Smooth muscle cell (in vitro differentiated cells): Measurements from ENCODE around the gene CYP27B1. TPM values are rescaled to one million over a fixed set of nuclear protein-coding genes. Genes with fewer than 3 reads are reported as not detected.

ENCODE experiments used
- DNase-seq: peaks from one replicate; lab custom pipeline; 2025; ENCODE audit not compliant: unreplicated experiment; lab: John Stamatoyannopoulos, UW
- H2AFZ ChIP-seq: fragments of 200-600 bp; sonication (generic); 2 replicates; pipeline ENCODE4 v1.6.0; 2016; ENCODE audit warnings: antibody characterized with exemption, low read depth, mild to moderate bottlenecking
- H3F3A ChIP-seq: fragments of 200-600 bp; sonication (generic); 2 replicates; pipeline ENCODE4 v1.6.0; 2017; ENCODE audit warnings: antibody characterized with exemption, low read depth
- H3K27ac ChIP-seq: fragments of 200-600 bp; sonication (generic); 2 replicates; pipeline ENCODE4 v1.5.1; 2016; ENCODE audit warnings: low read depth, mild to moderate bottlenecking
- H3K27me3 ChIP-seq: fragments of 200-600 bp; sonication (generic); 2 replicates; pipeline ENCODE4 v1.6.1; 2016; ENCODE audit warnings: low read depth, mild to moderate bottlenecking
- H3K36me3 ChIP-seq: fragments of 200-600 bp; sonication (generic); 2 replicates; pipeline ENCODE4 v1.5.1; 2016; ENCODE audit warnings: low read depth
- H3K4me1 ChIP-seq: fragments of 200-600 bp; sonication (generic); 2 replicates; pipeline ENCODE4 v1.5.1; 2016; ENCODE audit warnings: low read depth
- H3K4me2 ChIP-seq: fragments of 200-600 bp; sonication (generic); 2 replicates; pipeline ENCODE4 v1.6.0; 2016; ENCODE audit warnings: mild to moderate bottlenecking
- H3K4me3 ChIP-seq: fragments of 200-600 bp; sonication (generic); 2 replicates; pipeline ENCODE4 v1.5.1; 2016; ENCODE audit warnings: mild to moderate bottlenecking
- H3K79me2 ChIP-seq: fragments of 200-600 bp; sonication (generic); 2 replicates; pipeline ENCODE4 v1.6.0; 2016; ENCODE audit warnings: low read depth, mild to moderate bottlenecking
- H3K9ac ChIP-seq: fragments of 200-600 bp; sonication (generic); 2 replicates; pipeline ENCODE4 v1.6.0; 2016; ENCODE audit warnings: low read depth
- H3K9me3 ChIP-seq: fragments of 200-600 bp; sonication (generic); replicated peaks from 2 replicates; pipeline ENCODE4 v1.5.1; 2016; ENCODE audit warnings: low read depth
- H4K20me1 ChIP-seq: fragments of 200-600 bp; sonication (generic); 2 replicates; pipeline ENCODE4 v1.6.0; 2016; ENCODE audit warnings: low read depth
- WGBS: methylation state at CpG from one replicate; pipeline ENCODE4 v1.1.7; 2016; ENCODE audit warnings: low lambda C conversion rate; 5-methylcytosine and 5-hydroxymethylcytosine counted together
- polyA plus RNA-seq: library from polyadenylated mRNA; unstranded; fragments of >200 nt; fragmentation: Nextera tagmentation; extraction: Ambion mirVana; gene quantifications from 2 replicates; pipeline ENCODE4 v1.2.1, GENCODE V29; 2016
- total RNA-seq: library from RNA; depleted of rRNA; stranded (reverse); fragments of >200 nt; gene quantifications from 2 replicates; pipeline ENCODE4 v1.2.3, GENCODE V29; 2014
- TF ChIP-seq, protein P1 (sequence below): fragments of 200-600 bp; sonication (generic); IDR thresholded peaks from 2 replicates; pipeline ENCODE4 v1.5.1; 2017; ENCODE audit warnings: borderline replicate concordance, mild to moderate bottlenecking, antibody characterized with exemption; ENCODE audit not compliant: insufficient read depth, poor library complexity, severe bottlenecking

CYP27B1 gene
- total and polyA plus RNA-seq, 2 experiments from 2014 or later = 0.81 to 1.7 TPM

DNA sequence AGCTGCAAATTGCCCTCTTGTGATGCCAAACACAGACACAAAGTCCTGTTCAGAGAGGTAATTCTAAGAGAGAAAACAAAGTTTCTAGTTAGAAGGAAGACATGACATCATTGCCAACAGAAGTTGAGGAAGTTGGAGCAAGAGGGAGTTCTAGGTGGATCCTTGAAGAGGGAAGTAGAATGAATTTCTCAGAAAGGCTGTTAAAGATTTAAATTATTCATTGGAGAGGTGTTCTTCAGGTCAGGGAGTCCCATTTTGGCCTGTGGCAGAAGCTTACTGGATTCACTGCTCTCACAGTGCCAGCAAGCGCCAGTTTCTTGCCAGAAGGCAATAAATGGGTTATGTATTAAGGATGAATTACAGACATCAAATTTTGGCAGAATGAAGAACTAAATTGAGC, 31.1 kb upstream of the CYP27B1 start:
- Histone ChIP-seq H3K79me2 (peaks cover 3% of the 10 kb centered on the region), H3K27me3 (no peaks in the 10 kb centered on the region), H3K4me3 (no peak overlapping the region), H2AFZ (no peak overlapping the region), H3K4me1 (no peaks in the 10 kb centered on the region), H3K36me3 (peaks cover 7% of the 10 kb centered on the region), H3K4me2 (no peak overlapping the region), H3F3A (no peaks in the 10 kb centered on the region), H3K9ac (no peak overlapping the region), H3K27ac (no peak overlapping the region), H3K9me3 (no peaks in the 10 kb centered on the region), H4K20me1 (no peaks in the 10 kb centered on the region)
- WGBS = 95% methylated on average over 1 of the region's 1 CpG
- no peak for DNase-seq
- TF ChIP-seq, protein P1, sequence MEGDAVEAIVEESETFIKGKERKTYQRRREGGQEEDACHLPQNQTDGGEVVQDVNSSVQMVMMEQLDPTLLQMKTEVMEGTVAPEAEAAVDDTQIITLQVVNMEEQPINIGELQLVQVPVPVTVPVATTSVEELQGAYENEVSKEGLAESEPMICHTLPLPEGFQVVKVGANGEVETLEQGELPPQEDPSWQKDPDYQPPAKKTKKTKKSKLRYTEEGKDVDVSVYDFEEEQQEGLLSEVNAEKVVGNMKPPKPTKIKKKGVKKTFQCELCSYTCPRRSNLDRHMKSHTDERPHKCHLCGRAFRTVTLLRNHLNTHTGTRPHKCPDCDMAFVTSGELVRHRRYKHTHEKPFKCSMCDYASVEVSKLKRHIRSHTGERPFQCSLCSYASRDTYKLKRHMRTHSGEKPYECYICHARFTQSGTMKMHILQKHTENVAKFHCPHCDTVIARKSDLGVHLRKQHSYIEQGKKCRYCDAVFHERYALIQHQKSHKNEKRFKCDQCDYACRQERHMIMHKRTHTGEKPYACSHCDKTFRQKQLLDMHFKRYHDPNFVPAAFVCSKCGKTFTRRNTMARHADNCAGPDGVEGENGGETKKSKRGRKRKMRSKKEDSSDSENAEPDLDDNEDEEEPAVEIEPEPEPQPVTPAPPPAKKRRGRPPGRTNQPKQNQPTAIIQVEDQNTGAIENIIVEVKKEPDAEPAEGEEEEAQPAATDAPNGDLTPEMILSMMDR = no peak

DNA sequence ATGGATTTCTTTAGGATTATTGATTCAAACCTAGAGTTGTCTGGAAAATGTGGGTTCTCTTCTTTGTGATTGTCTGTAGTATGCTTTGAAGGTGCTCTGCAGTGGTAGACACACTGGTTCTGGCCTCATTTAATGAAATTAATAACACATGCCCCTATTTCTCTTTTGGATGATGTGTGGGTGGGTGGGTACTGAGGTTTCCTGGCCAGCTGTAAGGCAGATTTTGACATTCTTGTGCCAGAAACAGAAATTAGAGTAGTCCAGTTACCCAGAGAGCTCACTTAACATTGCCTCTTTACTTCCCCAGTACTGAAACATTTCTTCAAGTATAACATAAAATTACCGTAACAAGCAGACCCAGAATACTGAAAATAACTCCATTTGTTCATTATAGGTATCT, 30.1 kb upstream of the CYP27B1 start:
- TF ChIP-seq, protein P1 = no peak
- H4K20me1 ChIP-seq = no peaks in the 10 kb centered on the region
- H3K4me1 ChIP-seq = no peaks in the 10 kb centered on the region
- no peaks in the 10 kb centered on the region for H3K27me3 ChIP-seq
- H3K36me3 ChIP-seq = peaks cover 10% of the 10 kb centered on the region
- no peak for DNase-seq
- H3K79me2 ChIP-seq = peaks cover 3% of the 10 kb centered on the region
- WGBS = 95% methylated on average over 1 of the region's 1 CpG
- no peak overlapping the region for H3K4me3 ChIP-seq
- H3K9ac ChIP-seq = no peak overlapping the region
- no peak overlapping the region for H3K27ac ChIP-seq
- H3F3A ChIP-seq = no peaks in the 10 kb centered on the region
- H2AFZ ChIP-seq = no peak overlapping the region
- H3K9me3 ChIP-seq = no peaks in the 10 kb centered on the region
- no peak overlapping the region for H3K4me2 ChIP-seq

- Histone ChIP-seq H3K36me3 (peaks cover 16% of the 10 kb centered on the region), H3K79me2 (peaks cover 3% of the 10 kb centered on the region), H3K4me1 (no peaks in the 10 kb centered on the region), H3K27me3 (no peaks in the 10 kb centered on the region), H3K4me3 (no peak overlapping the region), H3F3A (no peaks in the 10 kb centered on the region), H3K9ac (peak overlapping the region; percentile 28), H3K4me2 (no peak overlapping the region), H3K27ac (peak overlapping the region; percentile 52), H2AFZ (no peak overlapping the region), H4K20me1 (no peaks in the 10 kb centered on the region), H3K9me3 (no peaks in the 10 kb centered on the region)
- 84% methylated on average over 6 of the region's 6 CpGs for WGBS
- TF ChIP-seq, protein P1 = no peak
- DNase-seq = no peak
These were observed 28.5 kb upstream of the CYP27B1 start for GRCh38 chr12:57795354-57795753.

DNA sequence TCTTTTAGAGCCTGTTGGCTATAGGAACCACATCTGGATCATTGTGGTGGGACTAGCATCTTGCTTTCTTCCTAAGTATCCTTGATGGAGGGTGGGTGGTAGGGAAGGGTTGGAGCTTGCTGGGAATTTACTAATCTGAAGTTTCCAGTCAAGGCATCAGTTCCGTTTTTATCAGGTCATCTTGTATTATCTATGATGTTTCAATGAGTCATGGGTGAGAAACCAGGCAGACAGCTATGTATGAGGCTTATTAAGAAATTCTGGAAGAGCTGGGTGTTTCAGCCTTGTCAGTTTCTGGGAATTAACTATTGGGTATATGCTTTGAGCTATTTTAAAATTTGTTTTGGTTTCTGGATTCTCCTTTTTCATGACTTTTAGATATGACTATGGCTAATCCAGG, 27.0 kb upstream of the CYP27B1 start:
- H3K4me3 ChIP-seq = no peak overlapping the region
- 11% methylated on average over 1 of the region's 1 CpG for WGBS
- no peak for DNase-seq
- H3K4me2 ChIP-seq = peak overlapping the region; percentile 70
- no peaks in the 10 kb centered on the region for H3F3A ChIP-seq
- H3K27ac ChIP-seq = peak overlapping the region; percentile 84
- H3K9ac ChIP-seq = peak overlapping the region; percentile 42
- H3K27me3 ChIP-seq = no peaks in the 10 kb centered on the region
- no peak overlapping the region for H2AFZ ChIP-seq
- H3K36me3 ChIP-seq = peaks cover 12% of the 10 kb centered on the region
- TF ChIP-seq, protein P1 = no peak
- H3K9me3 ChIP-seq = no peaks in the 10 kb centered on the region
- H4K20me1 ChIP-seq = no peaks in the 10 kb centered on the region
- H3K4me1 ChIP-seq = no peaks in the 10 kb centered on the region
- H3K79me2 ChIP-seq = peaks cover 3% of the 10 kb centered on the region
